Left hindlimb (tissue), 1 donor: Measurements from ENCODE around the gene ORC3.

Experiments used
- DNase-seq: peaks from one replicate; pipeline ENCODE4 v3.0.0-alpha.2; 2018

Gene ORC3

GRCh38 chr6:87589693-87590416 lies at the start of gene ORC3, which contains the start of gene RARS2:
Gene ORC3, plus strand, starts transcription at chr6:87590135. Its CDS starts 34 bp downstream, at chr6:87590169.
Gene RARS2, minus strand, starts transcription at chr6:87589987. Its CDS starts 30 bp downstream, at chr6:87589957.
- DNase-seq = peak; percentile 97

- DNase-seq = no peak
These were observed 49.4 kb upstream of the ORC3 start for GRCh38 chr6:87540539-87540938.

- DNase-seq = no peak
These were observed 48.9 kb upstream of the ORC3 start for GRCh38 chr6:87541041-87541440.

- no peak for DNase-seq
These were observed 48.2 kb upstream of the ORC3 start for GRCh38 chr6:87541744-87542143.

- DNase-seq = no peak
These were observed 46.0 kb upstream of the ORC3 start for GRCh38 chr6:87543696-87544473.

GRCh38 chr6:87544474-87544735 lies 45.5 kb upstream of the ORC3 start:
- no peak for DNase-seq

GRCh38 chr6:87551799-87552198 lies 38.1 kb upstream of the ORC3 start:
- DNase-seq = no peak

GRCh38 chr6:87553159-87553765 lies 36.7 kb upstream of the ORC3 start:
- DNase-seq = no peak

- no peak for DNase-seq
These were observed 34.4 kb upstream of the ORC3 start for GRCh38 chr6:87555506-87555905.

GRCh38 chr6:87558446-87558845 lies 31.5 kb upstream of the ORC3 start:
- DNase-seq = no peak

GRCh38 chr6:87561017-87561416 lies 28.9 kb upstream of the ORC3 start:
- no peak for DNase-seq

- no peak for DNase-seq
These were observed 17.9 kb upstream of the ORC3 start for GRCh38 chr6:87572021-87572420.

- no peak for DNase-seq
These were observed 17.1 kb upstream of the ORC3 start for GRCh38 chr6:87572883-87573282.

- no peak for DNase-seq
These were observed 16.5 kb upstream of the ORC3 start for GRCh38 chr6:87573307-87574024.

GRCh38 chr6:87574237-87574804 lies 15.6 kb upstream of the ORC3 start:
- no peak for DNase-seq

GRCh38 chr6:87575423-87575822 lies 14.5 kb upstream of the ORC3 start:
- no peak for DNase-seq

GRCh38 chr6:87583822-87584221 lies 6.1 kb upstream of the ORC3 start:
- no peak for DNase-seq

- no peak for DNase-seq
These were observed 3.4 kb upstream of the ORC3 start for GRCh38 chr6:87586371-87587077.

- DNase-seq = no peak
These were observed 1.1 kb upstream of the ORC3 start for GRCh38 chr6:87588756-87589407.

- no peak for DNase-seq
These were observed 514 bp downstream of the ORC3 start for GRCh38 chr6:87590417-87590880.

- DNase-seq = no peak
These were observed 1.1 kb downstream of the ORC3 start for GRCh38 chr6:87590990-87591389.

GRCh38 chr6:87600576-87600975 lies 10.6 kb downstream of the ORC3 start:
- no peak for DNase-seq
